ENCODE data around the gene TNRC18.
"Not testable (repeated sequence)": the region's sequence is repeated elsewhere in the genome, so short reads cannot be mapped to it uniquely, and the experiment has no call there.

TNRC18 gene

DNA sequence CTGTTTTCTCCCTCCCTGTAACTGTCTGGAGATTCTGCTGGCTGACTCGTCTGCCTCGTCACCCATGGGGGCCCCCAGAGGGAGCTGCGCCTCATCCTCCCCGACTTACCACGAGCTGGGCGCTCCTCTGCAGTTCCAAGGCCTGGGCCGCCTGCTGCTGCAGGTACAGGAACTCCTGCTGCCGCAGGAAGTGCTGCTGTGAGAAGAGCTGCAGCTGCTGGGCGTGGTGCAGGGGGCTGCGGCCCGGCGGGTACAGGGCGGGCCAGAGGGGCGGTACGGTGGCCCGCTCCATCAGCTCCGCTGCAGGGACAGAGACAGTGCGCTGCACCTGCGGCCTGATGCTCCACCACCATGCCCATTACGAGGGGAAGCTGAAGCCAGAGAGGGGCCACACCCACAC is 47.7 kb downstream of the TNRC18 start:
- DNase-seq (ENCODE audit: low read depth), result no peak

DNA sequence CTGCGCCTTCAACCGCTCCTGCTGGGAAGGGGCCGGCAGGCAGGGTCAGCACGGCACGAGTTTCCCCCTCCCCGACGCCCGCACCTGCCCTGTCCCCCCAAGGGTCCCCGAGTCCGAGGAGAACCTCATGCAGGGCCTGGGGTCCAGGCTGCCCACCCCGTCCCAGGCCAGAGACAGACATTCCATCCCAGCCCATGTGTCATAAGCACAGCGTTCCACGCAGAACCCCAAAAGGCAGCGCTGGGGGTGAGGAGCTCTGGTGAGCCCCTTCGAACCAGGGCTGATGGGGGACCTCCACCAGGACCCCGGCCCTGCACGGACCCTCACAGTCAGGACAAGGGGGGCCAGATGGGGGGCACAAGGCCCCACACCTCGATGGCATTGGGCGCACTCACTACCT is 49.2 kb downstream of the TNRC18 start:
- no peak for DNase-seq (ENCODE audit: low read depth)

DNA sequence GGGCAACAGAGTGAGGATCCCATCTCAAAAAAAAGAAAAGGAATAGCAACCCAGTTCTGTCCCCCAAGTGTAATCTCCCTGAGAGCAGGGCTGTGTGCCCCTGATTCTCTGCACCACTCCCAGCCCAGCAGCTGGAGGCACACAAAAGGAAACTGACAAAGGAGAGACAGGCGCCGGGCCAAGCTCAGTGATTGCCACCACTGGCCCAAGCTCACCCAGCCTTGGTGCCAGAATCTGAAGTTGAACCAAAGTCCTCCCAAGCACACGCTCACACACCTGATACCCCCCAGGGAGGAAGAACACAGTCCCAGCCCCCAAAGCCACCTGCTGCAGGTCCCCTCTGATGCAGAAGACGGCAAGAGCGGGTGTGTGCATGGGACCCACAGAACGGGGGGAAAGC is 50.3 kb downstream of the TNRC18 start:
- DNase-seq (ENCODE audit: low read depth), result no peak

DNA sequence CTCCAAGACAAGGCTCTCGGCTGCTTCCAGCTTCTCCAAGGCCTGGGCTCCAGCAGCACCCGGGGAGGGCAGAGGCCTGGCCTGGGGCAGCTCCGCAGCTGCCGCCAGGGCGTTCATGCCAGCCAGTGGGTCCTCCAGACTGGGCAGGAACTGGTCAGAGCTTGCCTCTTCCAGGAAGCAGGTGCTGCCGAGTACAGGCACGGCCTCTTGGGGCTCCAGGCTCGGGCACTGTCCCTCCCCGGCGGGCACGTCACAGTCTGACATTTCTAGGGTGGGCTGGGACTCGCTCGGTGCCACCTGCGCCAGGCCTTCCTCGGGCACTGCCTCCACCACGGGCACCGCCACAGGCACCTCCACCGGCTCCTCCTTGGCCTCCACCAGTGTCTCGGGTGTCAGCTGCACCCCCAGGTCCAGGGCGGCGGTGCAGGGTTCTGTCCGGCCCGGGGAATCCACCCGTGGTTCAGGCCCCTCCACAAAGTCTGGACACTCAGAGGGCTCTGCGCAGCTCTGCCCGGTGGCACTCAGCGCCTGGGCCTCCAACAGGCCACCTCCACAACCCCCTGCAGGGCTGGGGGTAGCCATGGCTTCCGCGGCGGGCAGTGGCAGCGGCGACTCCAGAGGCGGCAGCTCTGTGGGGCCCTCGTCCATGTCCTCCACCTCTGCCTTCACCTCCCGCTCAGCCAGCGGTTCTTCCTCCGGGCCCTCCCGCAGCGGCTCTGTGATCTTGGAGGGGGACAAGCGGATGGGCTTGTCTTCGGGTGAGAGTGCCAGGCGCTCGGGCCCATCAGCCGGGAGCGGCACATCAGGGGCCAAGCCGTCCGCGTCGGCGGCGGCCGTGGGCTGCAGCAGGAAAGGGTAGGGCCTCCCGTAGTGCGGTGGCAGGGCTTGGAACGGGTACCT is 52.9 kb downstream of the TNRC18 start:
- no peak for DNase-seq (ENCODE audit: low read depth)

DNA sequence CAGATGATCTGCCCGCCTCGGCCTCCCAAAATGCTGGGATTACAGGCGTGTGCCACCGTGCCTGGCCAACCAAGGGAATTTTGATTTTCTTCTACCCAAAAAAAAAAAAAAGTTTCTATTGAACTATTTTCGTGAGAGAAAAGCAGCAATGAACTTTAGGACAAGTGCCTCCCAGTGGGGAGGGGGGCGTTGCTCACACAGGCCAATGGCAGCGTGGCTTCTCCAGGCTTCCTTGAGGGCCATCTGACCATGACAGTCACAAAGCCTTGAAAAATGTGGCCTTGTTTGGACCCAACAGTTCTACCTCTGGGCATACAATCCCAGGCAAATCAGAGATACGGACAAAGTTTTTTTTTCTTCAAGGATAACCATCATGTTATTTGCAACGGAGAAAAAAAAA is 56.0 kb downstream of the TNRC18 start:
- DNase-seq (ENCODE audit: low read depth), result no peak

DNA sequence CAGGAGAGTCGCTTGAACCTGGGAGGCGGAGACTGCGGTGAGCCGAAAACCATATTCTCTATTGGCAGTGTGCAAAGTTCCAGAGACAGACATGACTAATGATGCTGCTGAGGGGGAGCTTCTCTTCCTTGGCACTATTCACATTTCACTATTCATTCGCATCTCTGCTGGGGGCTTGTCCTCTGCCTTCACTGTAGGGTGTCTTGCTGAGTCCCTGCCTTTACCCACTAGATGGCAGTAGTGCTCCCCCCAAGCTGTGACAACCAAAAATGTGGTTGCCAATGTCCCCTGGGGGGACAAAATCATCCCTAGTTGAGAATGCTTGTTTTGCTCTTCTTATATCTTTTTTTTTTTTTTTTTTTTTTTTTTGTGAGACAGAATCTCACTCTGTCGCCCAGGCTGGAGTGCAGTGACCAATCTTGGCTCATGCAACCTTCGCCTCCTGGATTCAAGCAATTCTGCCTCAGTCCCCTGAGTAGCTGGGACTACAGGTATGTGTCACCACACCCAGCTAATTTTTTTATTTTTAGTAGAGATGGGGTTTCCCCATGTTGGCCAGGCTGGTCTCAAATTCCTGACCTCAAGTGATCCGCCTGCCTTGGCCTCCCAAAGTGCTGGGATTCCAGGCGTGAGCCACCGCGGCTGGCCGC is 57.5 kb downstream of the TNRC18 start:
- peak; percentile 91 for DNase-seq (ENCODE audit: low read depth)

DNA sequence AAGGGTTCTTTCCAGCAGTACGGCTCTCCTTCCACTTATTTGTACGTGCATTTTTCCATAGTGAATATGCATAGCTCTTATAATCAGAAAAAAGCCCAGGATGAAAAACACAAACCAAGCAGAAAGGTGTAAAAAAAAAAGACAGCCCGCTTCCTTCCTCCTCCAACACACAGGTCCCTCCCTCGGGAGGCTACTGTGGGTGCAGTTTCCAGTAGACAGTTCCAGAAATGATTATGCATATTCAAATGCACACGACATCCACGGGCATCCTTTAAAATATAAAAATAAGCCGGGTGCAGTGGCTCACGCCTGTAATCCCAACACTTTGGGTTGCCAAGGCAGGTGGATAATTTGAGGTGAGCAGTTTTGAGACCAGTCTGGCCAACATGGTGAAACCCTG is 59.9 kb downstream of the TNRC18 start:
- no peak for DNase-seq (ENCODE audit: low read depth)

DNA sequence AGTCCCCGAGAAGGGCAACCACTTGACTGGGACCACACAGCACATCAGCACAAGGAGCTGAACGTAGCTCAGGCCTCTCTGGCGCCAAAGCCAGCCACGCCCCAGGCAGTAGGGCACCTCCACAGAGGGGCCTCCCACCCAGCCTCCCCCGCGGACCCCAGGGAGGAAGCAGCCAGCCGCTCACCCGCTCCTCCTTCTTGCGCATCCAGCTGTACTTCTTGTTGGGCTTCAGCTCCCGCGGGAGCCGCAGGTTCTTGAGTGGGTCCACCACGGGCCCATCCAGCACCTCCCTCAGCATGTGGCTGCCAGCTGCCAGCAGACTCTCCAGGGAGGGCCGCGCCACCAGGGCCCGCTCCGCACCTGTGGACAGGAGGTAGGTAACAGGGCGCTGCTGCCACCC is 61.2 kb downstream of the TNRC18 start:
- DNase-seq (ENCODE audit: low read depth), result no peak

DNA sequence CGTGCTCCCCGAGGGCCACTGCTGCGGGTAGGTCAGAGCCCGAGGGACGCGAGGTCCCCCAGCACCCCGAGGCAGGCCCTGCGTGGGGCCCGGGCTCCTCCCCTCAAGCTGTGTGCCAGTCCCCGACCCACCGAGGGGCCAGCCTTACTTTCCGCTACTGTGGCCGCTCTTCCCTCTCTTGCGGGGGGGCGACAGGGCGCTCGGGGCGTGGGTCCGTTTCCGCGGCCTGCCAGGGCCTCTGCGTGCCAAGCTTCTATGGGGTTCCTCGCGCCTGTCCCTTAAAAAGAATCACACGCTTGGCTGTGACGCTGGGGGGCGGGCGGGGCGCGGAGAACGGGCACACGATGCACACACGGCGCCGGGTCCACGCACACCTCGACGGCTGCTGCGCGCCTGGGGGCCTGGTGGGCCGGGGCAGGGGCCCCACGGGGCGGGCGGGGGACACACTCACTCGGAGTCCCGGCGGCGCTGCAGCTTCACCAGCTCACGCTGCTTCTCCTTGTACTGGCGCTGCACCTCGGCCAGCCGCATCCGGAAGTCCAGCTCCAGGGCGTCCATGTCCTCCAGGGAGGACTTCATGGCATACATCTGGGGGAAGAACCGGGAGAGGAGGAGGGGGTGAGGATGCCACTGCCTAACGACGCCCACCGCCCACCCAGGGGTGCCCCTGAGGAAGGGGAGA is 62.0 kb downstream of the TNRC18 start:
- no peak for DNase-seq (ENCODE audit: low read depth)

DNA sequence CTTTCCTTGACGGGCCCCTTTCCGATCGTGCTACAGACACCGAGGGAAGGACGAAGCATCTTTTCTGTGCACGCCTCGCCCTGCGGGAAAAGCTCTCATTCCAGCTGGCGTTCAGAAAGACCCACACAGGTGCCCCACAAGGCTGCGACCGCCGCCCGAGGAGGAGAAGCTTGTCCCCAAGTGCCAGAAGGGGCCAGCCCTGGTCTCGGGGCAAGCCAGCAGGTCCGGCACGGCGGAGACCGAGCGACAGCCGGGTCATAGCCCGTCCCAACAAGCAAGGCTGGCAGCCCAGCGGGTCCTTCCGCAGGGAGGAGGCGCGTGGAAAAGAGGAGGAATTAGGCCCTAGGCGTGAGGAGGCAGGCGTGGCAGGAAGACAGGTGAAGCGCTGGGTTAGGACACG is 62.7 kb downstream of the TNRC18 start:
- DNase-seq (ENCODE audit: low read depth), result no peak

DNA sequence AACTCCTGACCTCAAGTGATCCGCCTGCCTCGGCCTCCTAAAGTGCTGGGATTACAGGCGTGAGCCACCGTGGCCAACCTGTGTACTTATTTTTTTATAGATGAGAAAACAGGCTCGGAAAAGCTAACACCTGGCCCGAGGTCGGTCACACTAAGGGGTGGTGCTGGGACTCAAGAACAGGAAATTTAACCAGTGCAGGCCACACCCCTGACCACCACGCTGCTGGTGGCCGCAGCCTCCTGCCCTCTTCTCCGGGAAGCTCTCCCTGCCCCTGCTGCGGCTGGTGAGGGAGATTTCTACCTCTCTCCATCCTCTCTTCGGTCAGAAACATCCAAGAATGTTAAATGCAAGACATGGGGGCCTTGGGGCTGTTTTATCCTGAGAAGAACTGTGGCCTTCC is 63.2 kb downstream of the TNRC18 start:
- DNase-seq (ENCODE audit: low read depth), result no peak

DNA sequence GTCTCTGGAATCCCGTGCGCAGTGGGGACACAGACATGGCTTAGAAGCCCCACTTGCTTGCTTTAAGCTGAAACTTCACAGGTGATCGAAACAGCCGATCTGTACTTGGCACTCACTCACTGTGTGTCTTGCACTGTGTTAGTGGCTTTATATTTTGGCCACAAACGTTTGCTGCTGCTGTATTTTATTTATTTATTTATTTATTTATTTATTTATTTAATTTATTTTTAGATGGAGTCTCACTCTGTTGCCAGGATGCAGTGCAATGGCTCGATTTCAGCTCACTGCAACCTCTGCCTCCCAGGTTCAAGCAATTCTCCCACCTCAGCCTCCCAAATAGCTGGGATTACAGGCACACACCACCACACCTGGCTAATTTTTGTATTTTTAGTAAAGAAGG is 63.6 kb downstream of the TNRC18 start:
- DNase-seq (ENCODE audit: low read depth), result not testable (repeated sequence)

DNA sequence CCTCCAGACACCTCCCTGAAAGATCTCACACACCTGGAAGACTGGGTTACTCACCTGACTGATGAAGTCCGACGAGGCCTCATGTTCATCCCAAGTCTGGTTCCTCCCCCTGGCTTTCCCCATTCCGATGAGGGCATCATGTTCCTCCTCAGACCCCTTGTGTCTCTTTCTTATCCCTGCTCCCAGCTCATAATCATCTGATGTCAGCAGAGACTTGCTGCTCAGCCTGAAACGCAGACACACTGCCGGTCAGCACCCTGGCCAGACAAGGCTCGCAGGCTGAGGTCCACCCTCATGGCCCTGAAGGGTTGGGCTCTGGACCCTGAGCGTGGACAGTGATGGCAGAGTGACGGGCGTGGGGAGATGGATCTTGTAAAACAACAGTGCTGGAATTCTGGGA is 64.3 kb downstream of the TNRC18 start:
- no peak for DNase-seq (ENCODE audit: low read depth)

DNA sequence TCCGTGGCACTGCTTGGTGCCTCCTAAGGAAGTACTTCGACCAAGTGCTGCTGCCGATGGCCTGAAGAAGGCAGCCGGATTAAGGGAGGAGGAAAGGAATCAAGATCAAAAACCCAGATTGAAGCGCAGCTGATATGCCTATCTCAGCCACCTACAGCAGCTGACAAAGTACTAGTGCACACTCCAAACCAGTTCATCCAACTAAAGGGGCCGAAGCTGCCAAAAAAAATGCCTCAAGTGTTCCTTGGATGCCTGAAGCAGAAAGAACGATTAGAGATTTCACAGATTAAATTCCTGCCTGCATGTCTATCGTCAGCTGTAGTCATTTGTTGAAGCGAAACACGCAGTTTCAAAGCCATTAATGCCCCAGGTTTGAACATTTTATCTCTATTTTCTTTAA is 65.7 kb downstream of the TNRC18 start:
- no peak for DNase-seq (ENCODE audit: low read depth)

DNA sequence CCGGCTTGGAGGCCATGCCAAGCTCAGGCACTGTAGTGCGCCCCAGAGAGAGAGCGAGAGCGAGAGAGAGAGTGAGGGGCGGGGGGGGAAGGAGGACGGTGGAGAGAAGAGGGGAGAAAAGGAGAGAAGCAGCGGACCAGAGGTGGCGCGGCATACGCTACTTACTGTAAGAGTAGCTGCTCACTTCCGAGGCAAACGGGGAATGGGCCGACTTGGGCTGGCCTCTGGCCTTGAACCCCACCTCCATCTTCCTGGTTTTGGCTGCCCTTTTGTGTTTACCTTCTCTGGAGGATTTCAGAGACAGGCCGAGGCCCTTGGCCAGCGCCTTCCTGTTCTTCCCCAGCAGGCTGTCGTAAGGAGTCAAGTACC is 66.9 kb downstream of the TNRC18 start:
- DNase-seq (ENCODE audit: low read depth), result no peak

DNA sequence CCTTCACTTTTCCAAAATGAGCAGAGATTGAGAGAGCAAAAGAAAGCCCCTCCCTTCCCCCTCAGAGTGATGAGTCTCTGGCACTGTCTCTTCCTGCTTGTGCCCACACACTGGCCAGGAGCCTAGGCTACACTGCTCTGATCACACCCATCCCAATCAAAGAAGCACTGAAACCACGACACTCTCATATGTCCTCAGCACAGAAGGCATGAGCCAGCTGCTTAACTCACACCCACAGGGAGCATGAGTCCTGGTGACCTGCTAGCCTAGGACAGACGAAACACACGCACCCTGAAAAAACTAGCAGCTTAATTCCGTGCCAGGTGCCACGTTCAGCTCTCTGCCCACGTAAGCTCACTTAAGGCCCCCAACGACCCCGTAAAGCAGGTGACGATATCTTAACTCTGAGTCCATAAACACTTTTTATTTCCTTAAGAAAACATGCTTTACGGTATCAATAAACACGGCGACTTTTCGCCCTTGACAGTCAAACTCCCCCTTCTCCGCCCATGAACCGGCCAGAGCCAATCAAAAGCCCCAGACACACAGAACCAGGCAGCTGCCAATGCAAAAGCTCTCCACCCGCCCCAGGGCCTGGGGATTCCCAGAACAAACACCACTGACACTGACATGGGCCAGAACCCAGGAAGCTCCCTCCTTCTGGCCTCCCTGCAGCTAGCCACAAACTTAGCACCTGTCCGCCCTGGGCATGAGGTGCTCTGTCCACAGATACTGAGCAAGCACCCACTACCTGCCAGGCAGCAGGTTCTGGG is 69.0 kb downstream of the TNRC18 start:
- peak; percentile 43 for DNase-seq (ENCODE audit: low read depth)

DNA sequence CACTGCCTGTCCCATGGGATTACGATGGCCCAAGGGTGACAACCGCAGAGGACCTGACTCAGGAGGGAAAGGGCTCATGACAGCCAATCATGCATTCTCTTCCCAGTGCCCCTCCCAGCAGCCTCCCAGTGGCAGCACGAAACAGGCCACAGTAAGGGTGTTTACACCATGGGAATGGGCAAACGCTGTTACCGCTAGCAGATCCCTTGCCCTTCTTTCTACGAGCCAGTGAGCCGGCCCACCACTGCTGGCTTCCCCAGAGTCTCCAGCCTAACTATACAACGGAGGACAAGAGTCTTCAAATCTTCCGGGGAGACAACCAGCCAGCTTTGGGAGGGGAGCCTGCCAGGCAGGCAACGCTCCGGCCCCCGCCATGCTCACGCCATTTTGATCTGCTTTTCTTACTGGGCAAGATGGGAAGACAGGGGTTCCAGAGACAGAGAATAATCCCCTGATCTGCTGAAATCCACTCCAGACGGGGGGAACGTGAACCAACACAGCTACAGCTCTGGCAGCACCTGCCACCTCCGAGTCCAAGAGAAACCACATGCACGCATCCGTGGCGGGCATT is 71.1 kb downstream of the TNRC18 start:
- no peak for DNase-seq (ENCODE audit: low read depth)

DNA sequence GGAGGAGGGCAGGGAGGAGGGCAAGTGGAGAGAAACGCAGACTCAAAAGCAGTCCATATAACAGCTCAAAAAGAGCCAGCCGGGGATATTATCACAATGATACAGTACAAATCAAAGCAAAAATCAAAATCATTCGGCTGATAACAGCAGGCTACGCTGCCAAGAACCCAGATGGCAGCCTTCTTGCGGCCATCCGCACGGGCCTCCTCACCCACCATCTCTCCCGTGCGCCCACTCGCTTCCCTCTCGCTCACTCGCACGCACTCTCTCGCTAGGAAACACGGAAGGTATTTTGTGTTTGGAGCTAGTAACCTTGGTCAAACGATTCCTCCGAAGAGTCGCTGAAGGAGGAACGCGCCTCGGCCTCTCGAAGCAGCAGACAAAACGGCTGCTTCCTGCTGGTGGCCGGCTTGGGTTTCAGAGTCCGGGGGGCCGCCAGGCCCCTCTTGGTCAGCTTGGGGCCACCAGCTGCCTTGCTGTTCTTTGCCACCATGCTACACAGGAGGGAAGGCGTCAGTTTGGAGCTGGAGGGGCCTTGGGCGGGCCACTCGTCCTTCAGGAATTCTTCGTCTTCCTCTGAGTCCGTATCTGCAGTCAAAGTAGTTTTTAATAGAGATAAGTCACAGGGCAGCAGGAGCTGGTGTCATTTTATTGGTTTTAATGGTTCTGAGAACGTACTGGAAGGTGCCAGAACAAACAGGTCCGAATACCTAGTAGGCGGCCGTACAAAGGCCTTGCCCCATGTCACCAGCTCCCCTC is 71.9 kb downstream of the TNRC18 start:
- DNase-seq (ENCODE audit: low read depth), result peak; percentile 76

DNA sequence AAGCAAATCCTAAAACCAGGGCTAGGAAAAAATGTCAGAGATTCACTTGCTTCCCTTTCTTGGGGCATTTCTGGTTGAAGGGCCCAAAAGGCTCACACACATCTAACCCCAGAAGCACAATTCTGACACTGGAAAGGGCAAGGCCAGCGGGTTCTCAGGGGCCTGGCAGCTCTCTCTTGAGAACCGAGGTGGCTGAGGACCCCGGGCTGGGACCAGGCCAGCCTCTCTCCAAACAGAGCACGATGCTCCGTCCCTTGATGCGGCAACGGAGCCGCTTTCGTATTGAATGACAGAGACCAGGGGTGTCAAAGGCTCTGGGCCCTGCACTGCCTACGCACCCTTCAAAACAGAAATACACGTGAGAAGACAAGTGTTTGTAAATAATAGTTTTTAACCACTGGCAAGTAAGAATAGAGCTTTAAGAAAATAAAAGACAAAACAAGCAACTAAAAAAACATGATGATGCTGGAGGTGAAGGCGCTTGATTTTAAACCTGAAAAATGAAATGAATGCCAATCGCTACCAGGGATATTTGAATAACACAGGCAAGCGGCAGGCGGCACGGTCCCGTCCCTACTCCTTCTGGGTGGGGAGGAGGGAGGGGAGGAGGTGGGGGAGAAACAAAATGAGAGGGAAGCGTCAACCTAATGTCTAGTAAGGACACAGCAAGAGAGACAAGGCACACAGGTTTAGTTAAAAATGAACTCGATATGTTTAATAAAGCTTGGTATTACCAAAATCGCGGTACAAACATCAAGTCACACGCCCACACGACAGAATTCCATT is 72.8 kb downstream of the TNRC18 start:
- DNase-seq (ENCODE audit: low read depth), result no peak

DNA sequence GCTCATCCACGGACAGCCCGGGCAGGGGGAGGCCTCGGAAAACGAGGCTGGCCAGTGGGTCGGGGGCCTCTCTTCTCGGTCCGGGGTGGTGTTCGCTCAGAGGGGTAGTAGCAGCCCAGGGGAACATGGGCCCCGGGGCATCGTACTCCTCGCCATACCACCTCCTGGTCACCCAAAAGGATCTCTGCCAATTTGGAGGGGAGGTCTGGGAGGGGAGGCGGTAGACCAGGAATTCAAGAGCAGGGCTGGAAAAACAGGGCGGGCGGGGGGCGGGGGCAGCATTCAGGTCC is 73.5 kb downstream of the TNRC18 start:
- no peak for DNase-seq (ENCODE audit: low read depth)
